Activated CD8-positive, alpha-beta memory T cell treated with anti-CD3 and anti-CD28 coated beads for 48 hours (primary cell): ENCODE measurements around the gene MCC.
"Not testable (repeated sequence)": the region's sequence is repeated elsewhere in the genome, so short reads cannot be mapped to it uniquely, and the experiment has no call there.

ENCODE experiments used
- DNase-seq, 3 experiments: peaks; one replicate each; pipeline ENCODE4 v3.0.0-alpha.2; 2020; ENCODE audit warnings: low read depth in 2 of 3, low spot score in 2 of 3

Gene MCC

GRCh38 chr5:113089653-113090335, 398.5 kb downstream of the MCC start:
- DNase-seq, result no peak

- no peak for DNase-seq
Measured at GRCh38 chr5:113087976-113088514, 400.2 kb downstream of the MCC start.

GRCh38 chr5:113085880-113086409, 402.3 kb downstream of the MCC start:
- no peak for DNase-seq

GRCh38 chr5:113085084-113085414, 403.2 kb downstream of the MCC start:
- DNase-seq, result no peak

- DNase-seq, result no peak
Measured at GRCh38 chr5:113084402-113085083, 403.7 kb downstream of the MCC start.

- DNase-seq, result no peak
Measured at GRCh38 chr5:113083481-113083880, 404.8 kb downstream of the MCC start.

- DNase-seq, result no peak
Measured at GRCh38 chr5:113082547-113082905, 405.7 kb downstream of the MCC start.

- DNase-seq, result no peak
Measured at GRCh38 chr5:113081881-113082546, 406.2 kb downstream of the MCC start.

- no peak for DNase-seq
Measured at GRCh38 chr5:113081091-113081839, 407.0 kb downstream of the MCC start.

- DNase-seq, result not testable (repeated sequence)
Measured at GRCh38 chr5:113076649-113077048, 411.6 kb downstream of the MCC start.

- no peak for DNase-seq
Measured at GRCh38 chr5:113075019-113075418, 413.2 kb downstream of the MCC start.

- not testable (repeated sequence) for DNase-seq
Measured at GRCh38 chr5:113073629-113074034, 414.6 kb downstream of the MCC start.

GRCh38 chr5:113071401-113071800, 416.9 kb downstream of the MCC start:
- DNase-seq, result no peak

GRCh38 chr5:113070901-113071300, 417.4 kb downstream of the MCC start:
- no peak for DNase-seq

GRCh38 chr5:113068559-113068958, 419.7 kb downstream of the MCC start:
- DNase-seq, result no peak

- no peak for DNase-seq
Measured at GRCh38 chr5:113067635-113068344, 420.5 kb downstream of the MCC start.

GRCh38 chr5:113065626-113066025, 422.6 kb downstream of the MCC start:
- no peak for DNase-seq

GRCh38 chr5:113064806-113065205, 423.4 kb downstream of the MCC start:
- no peak for DNase-seq

- DNase-seq, result no peak
Measured at GRCh38 chr5:113063927-113064326, 424.3 kb downstream of the MCC start.

GRCh38 chr5:113062869-113063508, 425.3 kb downstream of the MCC start:
- no peak for DNase-seq
